Measurements from ENCODE around the gene PRKCG. TPM values are rescaled to one million over a fixed set of nuclear protein-coding genes. Genes with fewer than 3 reads are reported as not detected.

PRKCG gene
- total RNA-seq, 2 donors from 2014 or later, result 1.1 TPM; not detected in 1

DNA sequence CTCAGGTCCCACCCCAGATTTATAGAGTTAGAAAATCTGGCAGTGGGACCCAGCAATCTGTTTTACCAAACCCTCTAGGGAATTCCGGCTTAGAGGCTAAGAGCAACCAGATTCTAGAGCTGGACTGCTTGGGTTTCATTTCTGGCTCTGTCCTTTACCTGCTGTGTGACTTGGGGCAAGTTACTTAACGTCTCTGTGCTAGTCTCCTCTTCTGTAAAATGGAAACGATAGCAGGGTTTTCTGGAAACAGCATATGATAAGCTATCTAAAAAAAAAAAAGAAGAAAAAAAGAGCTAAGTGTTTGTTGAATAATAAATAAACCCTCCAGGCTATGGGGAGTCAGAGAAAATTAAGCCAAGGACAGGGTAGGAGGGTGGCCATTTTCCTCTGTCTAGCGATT lies 15.5 kb downstream of the PRKCG start:
- H3K27ac Mint-ChIP-seq, result no peak overlapping the region
- peaks cover 32 to 38% of the 10 kb centered on the region in 2 donors for H3K27me3 Mint-ChIP-seq
- H3K9me3 Mint-ChIP-seq, result no peaks in the 10 kb centered on the region
- H3K36me3 Mint-ChIP-seq, result no peaks in the 10 kb centered on the region
- ATAC-seq (no peak), DNase-seq (ENCODE audit: low spot score) (no peak)
- H3K4me3 Mint-ChIP-seq, result no peak overlapping the region
- H3K4me1 Mint-ChIP-seq (ENCODE audit: low read depth in 2 of 2), result peaks cover 0 to 6% of the 10 kb centered on the region in 2 donors

GRCh38 chr19:53898166-53898565 lies 16.2 kb downstream of the PRKCG start:
- no peak overlapping the region for H3K27ac Mint-ChIP-seq
- ATAC-seq, result no peak
- H3K9me3 Mint-ChIP-seq, result no peaks in the 10 kb centered on the region
- peaks cover 0 to 6% of the 10 kb centered on the region in 2 donors for H3K4me1 Mint-ChIP-seq (ENCODE audit: low read depth in 2 of 2)
- no peaks in the 10 kb centered on the region for H3K36me3 Mint-ChIP-seq
- H3K4me3 Mint-ChIP-seq, result no peak overlapping the region
- DNase-seq (ENCODE audit: low spot score), result no peak
- H3K27me3 Mint-ChIP-seq, result peaks cover 32 to 33% of the 10 kb centered on the region in 2 donors

DNA sequence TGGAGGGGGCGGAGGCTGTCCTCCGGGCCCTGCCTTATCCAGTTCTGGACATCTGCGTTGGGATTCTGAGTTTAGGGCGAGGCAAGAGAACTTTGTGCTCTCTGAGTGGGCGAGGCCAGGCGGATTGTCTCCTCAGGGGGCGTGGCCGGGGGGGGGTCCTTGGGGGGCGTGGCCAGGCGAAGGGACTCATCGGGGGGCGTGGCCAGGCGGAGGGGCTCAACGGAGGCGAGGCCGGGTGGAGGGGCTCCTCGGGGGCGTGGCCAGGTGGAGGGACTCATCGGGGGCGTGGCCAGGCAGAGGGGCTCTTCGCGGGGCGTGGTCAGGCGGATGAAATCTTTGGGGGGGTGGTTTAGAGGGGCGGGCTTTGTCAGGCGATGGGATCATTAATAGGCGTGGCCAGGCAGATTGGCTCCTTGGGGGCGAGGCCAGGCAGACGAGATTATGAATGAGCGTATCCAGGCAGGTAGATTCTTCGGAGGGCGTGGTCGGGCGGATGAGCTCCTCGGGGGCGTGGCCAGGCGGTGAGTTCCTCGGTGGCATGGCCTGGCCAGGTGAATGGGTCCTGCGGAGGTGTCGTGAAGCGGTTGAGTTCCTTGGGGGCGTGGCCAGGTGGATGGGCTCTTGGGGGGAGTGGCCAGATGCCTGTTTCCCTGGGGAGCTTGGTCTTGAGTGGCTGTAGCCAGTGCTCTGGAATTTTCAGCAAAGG lies 16.8 kb downstream of the PRKCG start:
- no peaks in the 10 kb centered on the region for H3K36me3 Mint-ChIP-seq
- H3K9me3 Mint-ChIP-seq, result no peaks in the 10 kb centered on the region
- ATAC-seq (no peak), DNase-seq (ENCODE audit: low spot score) (no peak)
- no peak overlapping the region for H3K4me3 Mint-ChIP-seq
- no peak overlapping the region for H3K27ac Mint-ChIP-seq
- peaks cover 0 to 6% of the 10 kb centered on the region in 2 donors for H3K4me1 Mint-ChIP-seq (ENCODE audit: low read depth in 2 of 2)
- H3K27me3 Mint-ChIP-seq, result peaks cover 31 to 32% of the 10 kb centered on the region in 2 donors

GRCh38 chr19:53900191-53900860 lies 18.3 kb downstream of the PRKCG start:
- Mint-ChIP-seq H3K36me3 (no peaks in the 10 kb centered on the region), H3K4me3 (no peak overlapping the region), H3K27me3 (peaks cover 30 to 31% of the 10 kb centered on the region in 2 donors), H3K4me1 (ENCODE audit: low read depth in 2 of 2) (peaks cover 5 to 13% of the 10 kb centered on the region in 2 donors), H3K27ac (no peak overlapping the region), H3K9me3 (no peaks in the 10 kb centered on the region)
- ATAC-seq (no peak), DNase-seq (ENCODE audit: low spot score) (no peak)

DNA sequence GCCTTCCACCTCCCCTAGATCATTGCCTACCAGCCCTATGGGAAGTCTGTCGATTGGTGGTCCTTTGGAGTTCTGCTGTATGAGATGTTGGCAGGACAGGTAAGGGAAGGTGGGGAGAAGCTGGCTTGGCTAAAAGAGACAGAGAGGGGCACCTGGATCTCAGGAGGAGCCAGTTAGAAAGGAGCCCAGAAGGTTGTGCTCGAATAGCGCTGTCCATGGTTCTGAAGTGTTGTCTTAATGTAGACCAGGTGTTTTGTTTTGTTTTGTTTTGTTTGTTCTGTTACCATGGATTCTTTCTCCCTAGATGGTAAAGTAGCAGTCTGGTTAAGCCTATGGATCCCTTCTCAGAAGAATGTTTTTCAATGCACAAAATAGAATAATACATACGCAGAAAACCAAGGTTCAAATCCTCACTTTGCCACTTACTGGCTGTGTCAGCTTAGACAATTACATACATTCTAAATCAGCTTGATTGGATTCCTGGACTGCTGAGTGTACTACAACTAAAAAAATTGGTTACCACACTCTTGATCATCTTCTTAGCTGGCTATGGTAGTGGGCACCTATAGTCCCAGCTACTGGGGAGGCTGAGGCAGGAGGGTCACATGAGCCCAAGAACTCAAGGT lies 21.2 kb downstream of the PRKCG start:
- DNase-seq (ENCODE audit: low spot score) (no peak), ATAC-seq (no peak)
- no peaks in the 10 kb centered on the region for H3K9me3 Mint-ChIP-seq
- H3K4me1 Mint-ChIP-seq (ENCODE audit: low read depth in 2 of 2), result peaks cover 27 to 28% of the 10 kb centered on the region in 2 donors
- H3K27me3 Mint-ChIP-seq, result peaks cover 41 to 45% of the 10 kb centered on the region in 2 donors
- no peak overlapping the region for H3K4me3 Mint-ChIP-seq
- no peak overlapping the region for H3K27ac Mint-ChIP-seq
- no peaks in the 10 kb centered on the region for H3K36me3 Mint-ChIP-seq

DNA sequence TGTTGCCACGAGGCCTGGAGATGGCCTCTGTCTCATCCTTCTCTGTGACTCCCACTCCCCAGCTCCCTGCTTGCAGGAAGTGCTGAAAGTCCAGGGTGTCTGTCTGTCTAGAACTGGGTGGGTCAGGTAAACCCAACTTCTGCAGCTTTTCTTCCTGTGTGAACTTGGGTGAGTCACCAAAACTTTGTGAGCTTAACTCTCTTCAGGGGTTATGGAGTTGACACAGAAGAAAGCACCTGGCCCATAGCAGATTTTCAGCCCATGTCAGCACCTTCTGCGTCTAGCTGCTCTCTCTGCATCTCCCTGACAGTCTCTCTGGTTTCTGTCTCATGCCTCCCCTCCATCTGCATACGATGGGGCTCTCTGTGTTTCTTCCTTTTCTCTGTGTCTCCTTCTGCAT lies 22.9 kb downstream of the PRKCG start:
- no peak overlapping the region for H3K27ac Mint-ChIP-seq
- no peaks in the 10 kb centered on the region for H3K9me3 Mint-ChIP-seq
- peaks cover 5% of the 10 kb centered on the region for H3K36me3 Mint-ChIP-seq
- no peak overlapping the region for H3K4me3 Mint-ChIP-seq
- DNase-seq (ENCODE audit: low spot score), result no peak
- peaks cover 28 to 36% of the 10 kb centered on the region in 2 donors for H3K4me1 Mint-ChIP-seq (ENCODE audit: low read depth in 2 of 2)
- no peak for ATAC-seq
- H3K27me3 Mint-ChIP-seq, result peaks cover 47 to 50% of the 10 kb centered on the region in 2 donors

GRCh38 chr19:53905787-53906186 lies 23.8 kb downstream of the PRKCG start:
- DNase-seq (ENCODE audit: low spot score), result no peak
- no peak for ATAC-seq
- Mint-ChIP-seq H3K36me3 (peaks cover 5% of the 10 kb centered on the region), H3K4me3 (no peak overlapping the region), H3K9me3 (no peaks in the 10 kb centered on the region), H3K4me1 (ENCODE audit: low read depth in 2 of 2) (peaks cover 31 to 36% of the 10 kb centered on the region in 2 donors), H3K27ac (no peak overlapping the region), H3K27me3 (peaks cover 53 to 59% of the 10 kb centered on the region in 2 donors)

GRCh38 chr19:53906211-53907192 lies 24.5 kb downstream of the PRKCG start:
- Mint-ChIP-seq H3K27ac (no peak overlapping the region), H3K4me3 (no peak overlapping the region), H3K36me3 (peaks cover 5% of the 10 kb centered on the region), H3K27me3 (peaks cover 57 to 66% of the 10 kb centered on the region in 2 donors), H3K9me3 (no peaks in the 10 kb centered on the region), H3K4me1 (ENCODE audit: low read depth in 2 of 2) (peaks cover 31 to 36% of the 10 kb centered on the region in 2 donors)
- peak; percentile 60 to 66 for ATAC-seq
- DNase-seq (ENCODE audit: low spot score), result no peak

DNA sequence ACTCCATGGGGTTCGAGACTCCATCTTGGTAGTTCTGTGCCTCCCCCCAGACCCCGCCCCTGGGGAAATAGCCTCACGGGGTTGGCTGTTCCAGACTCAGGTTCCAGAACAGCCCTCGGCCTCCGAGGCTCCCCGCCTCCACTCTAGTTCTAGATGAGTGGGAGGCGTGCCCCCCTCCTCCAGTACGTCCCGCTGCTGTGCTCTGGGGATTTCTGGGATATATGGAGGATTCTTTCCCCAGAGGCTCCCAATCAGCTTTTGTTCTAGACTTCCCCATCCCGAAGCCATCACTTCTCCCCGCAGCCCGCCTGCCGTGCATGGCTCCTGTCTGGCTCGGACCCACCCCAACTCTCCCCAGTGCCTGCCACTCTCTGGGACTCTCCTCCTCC lies 25.2 kb downstream of the PRKCG start:
- Mint-ChIP-seq H3K27me3 (peaks cover 62 to 73% of the 10 kb centered on the region in 2 donors), H3K9me3 (no peaks in the 10 kb centered on the region), H3K4me3 (no peak overlapping the region), H3K36me3 (peaks cover 5% of the 10 kb centered on the region), H3K27ac (no peak overlapping the region), H3K4me1 (ENCODE audit: low read depth in 2 of 2) (peaks cover 31 to 36% of the 10 kb centered on the region in 2 donors)
- DNase-seq (ENCODE audit: low spot score) (no peak), ATAC-seq (no peak)

- Mint-ChIP-seq H3K4me1 (ENCODE audit: low read depth in 2 of 2) (peaks cover 31 to 36% of the 10 kb centered on the region in 2 donors), H3K4me3 (no peak overlapping the region), H3K27me3 (peaks cover 63 to 76% of the 10 kb centered on the region in 2 donors), H3K27ac (no peak overlapping the region), H3K36me3 (peaks cover 5% of the 10 kb centered on the region), H3K9me3 (no peaks in the 10 kb centered on the region)
- no peak for DNase-seq (ENCODE audit: low spot score)
- ATAC-seq, result no peak
Observed at GRCh38 chr19:53907690-53908089, 25.7 kb downstream of the PRKCG start.

DNA sequence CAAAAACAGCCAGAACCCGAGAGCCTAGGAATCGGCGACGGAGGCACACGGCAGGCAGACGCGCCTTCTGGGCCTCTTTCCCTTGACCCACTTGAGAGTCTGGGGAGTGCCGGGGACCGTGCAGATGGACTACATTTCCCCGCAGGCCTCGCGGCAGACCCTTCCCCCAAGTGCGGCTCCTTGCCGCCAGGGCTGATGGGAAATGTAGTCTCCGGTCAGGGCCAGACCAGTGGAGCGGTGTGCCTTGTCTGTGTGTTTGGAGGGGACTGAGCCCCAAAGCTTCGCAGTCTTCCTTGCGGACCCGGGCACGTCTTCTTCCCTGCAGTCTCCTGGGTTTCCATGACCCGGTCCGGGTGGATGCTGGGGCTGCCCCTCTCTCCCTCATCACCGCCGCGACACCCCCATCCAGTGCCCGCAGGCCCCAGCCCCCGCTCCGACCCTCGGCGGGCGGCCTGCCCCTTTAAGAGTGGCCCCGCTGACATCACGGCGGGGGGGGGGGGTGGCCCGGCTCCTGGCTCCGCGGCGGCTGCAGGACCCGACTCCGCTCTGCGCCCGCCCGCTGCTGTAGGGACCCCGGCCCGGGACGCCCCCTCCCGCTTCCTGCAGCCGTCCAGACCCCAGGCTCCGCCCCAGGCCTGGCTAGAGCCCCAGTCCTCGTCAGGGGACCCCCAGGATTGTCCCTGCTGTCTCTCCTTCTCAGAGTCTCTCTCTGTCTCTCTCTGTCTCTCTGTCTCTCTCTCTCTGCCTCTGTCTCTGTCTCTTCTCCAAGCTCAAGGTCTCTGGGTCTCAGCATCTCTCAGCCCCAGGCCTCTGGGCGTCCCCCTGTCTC lies 26.3 kb downstream of the PRKCG start:
- Mint-ChIP-seq H3K27me3 (peaks cover 63 to 76% of the 10 kb centered on the region in 2 donors), H3K36me3 (peaks cover 5% of the 10 kb centered on the region), H3K9me3 (no peaks in the 10 kb centered on the region), H3K4me1 (ENCODE audit: low read depth in 2 of 2) (peaks cover 31 to 36% of the 10 kb centered on the region in 2 donors), H3K27ac (no peak overlapping the region), H3K4me3 (peak overlapping the region; percentile 78)
- peak; percentile 75 to 77 for ATAC-seq
- no peak for DNase-seq (ENCODE audit: low spot score)

- peaks cover 31 to 36% of the 10 kb centered on the region in 2 donors for H3K4me1 Mint-ChIP-seq (ENCODE audit: low read depth in 2 of 2)
- ATAC-seq, result no peak
- peak within 1 kb of the TSS; percentile 78 for H3K4me3 Mint-ChIP-seq
- peaks cover 63 to 76% of the 10 kb centered on the region in 2 donors for H3K27me3 Mint-ChIP-seq
- H3K36me3 Mint-ChIP-seq, result peaks cover 5% of the 10 kb centered on the region
- no peak within 1 kb of the TSS for H3K27ac Mint-ChIP-seq
- no peak for DNase-seq (ENCODE audit: low spot score)
- no peaks in the 10 kb centered on the region for H3K9me3 Mint-ChIP-seq
Observed at GRCh38 chr19:53908935-53909415, 27.0 kb downstream of the PRKCG start, which contains the start of gene CACNG7. TSS of gene CACNG7 (plus strand) at chr19:53909278. CDS start at chr19:53912832, 3,554 bp downstream.
